Measurements from ENCODE around the gene PDE4D. TPM values are rescaled to one million over a fixed set of nuclear protein-coding genes. Genes with fewer than 3 reads are reported as not detected.
A peak's percentile ranks its signal among the peaks of the same experiment; 100 is the strongest.

The PDE4D gene
- total RNA-seq, result 7.3 TPM

DNA sequence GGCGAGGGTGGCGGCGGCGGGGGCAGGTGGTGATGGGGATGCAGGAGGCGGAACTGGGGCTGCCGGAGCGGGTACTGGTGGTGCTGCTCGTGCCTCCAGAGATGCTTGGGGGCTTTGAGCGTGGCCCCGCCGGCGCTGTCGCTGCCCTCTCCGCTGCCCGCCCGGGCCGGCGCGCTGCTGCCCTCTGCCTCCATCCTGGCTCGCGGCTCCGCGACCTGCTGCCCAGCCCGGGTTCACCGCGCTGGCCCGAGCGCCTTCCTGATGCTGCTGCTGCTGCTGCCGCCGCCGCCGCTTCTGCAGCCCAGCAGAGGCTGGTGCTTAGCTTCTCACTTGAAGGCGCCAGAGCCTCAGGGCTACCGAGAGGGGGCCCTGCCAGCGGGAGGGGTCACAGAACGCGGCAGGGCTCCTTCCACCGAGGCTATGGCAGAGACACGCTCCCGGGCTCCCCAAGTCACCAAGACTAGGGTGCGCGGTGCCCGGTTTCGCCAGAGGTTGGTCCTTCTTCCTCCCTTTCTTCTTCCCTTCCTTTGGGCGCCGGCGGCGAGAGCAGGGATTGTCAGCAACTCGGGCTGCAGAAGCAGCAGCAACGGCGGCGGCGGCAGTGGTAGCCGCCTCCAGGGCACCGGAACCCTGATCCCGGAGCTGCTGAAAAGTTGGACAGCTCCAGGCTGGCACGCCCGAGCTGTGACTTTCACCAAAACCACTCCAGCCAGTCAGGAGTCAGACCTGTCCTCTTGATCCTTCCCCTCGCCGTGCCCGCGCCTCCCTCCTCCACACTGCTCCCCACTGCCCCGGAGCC lies at the start of gene PDE4D:
TSS of gene PDE4D (minus strand) at position 298 of the 799 bp plus-strand sequence.
- peak; percentile 72 for ATAC-seq

DNA sequence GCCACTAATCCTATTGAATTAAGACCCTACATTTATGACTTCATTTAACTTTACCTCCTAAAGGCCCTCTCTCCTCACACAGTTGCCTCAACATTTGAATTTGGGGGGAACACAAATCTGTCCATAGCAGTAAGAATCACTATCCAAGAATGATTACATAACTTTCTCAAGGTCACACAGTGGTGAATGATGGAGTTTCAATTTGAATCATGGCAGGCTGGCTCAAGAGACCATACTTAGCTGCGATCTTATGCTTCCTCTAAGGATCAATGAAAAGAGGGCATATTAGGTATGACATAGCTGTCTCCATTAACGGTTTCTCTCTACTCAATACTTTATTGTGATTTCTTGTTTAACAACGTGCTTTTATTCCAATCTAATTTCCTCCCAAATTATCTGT lies 44.1 kb upstream of the PDE4D start:
- ATAC-seq, result no peak

DNA sequence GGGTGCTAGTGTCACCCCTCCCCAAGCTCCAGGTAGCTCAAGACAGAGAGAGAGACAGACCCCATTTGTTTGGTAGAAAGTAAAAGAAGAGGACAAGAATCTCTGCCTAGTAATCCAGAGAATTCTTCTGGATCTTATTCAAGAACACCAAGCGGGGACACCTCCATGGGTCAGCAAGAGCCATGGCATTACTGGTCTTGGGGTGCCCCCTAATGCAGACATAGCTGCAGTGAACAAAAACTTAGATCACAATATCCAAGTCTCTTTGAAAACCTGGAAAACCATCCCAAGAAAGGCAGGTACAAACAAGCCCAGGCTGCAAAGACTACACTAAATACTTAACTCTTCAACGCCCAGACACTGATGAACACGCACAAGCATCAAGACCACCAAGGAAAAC lies 29.9 kb upstream of the PDE4D start:
- no peak for ATAC-seq

DNA sequence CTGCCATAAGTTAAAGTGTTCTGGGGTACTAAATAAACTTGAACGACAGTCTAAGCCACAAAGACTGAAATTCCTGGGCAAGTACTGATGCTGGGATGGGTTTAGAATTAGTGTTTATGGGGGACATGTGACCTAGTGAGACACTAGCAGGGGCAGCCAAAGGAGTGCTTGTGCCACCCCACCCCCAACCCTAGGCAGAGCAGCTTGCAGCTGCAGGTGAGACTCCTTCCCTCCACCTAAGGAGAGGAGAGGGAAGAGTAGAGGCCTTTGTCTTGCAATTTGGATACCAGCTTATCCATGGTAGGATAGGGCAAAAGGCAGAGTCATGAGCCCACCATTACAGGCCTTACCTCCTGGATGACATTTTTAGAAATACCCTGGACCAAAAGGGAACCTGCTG lies 28.7 kb upstream of the PDE4D start:
- no peak for ATAC-seq

DNA sequence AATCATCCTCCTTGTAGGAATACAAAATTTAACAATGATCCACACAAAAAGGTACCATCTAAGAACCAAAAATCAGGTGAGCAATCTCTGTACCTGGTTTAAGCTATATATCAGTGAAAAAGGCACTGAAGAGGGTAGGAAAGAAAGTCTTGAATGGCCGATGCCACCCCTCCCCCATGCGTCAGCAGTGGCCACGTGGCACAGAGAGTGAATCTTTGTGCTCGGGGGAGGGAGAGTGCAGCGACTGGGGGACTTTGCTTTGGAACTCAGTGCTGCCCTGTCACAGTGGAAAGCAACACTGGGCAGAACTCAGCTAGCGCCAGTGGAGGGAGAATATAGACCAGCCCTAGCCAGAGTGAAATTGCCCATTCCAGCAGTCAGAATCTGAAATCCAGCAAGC lies 28.3 kb upstream of the PDE4D start:
- no peak for ATAC-seq

DNA sequence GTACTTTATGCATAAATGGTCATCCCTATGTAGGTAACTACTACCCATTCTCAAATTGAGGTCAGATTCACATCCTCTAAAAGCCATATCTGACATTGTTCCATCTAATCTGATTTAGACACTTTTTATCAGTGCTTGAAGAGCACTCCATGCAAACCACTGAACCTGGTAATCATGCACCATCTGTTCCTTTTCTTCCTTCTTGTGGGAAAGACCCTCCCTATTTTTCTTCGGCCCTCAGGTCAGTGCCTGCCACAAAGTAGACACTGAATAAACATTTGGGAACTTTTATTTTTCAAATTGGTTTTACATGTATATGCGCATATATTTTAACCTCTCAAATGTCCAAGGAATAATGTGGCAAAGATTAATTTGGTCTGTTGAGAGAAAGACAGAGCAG lies 26.0 kb upstream of the PDE4D start:
- ATAC-seq, result no peak

DNA sequence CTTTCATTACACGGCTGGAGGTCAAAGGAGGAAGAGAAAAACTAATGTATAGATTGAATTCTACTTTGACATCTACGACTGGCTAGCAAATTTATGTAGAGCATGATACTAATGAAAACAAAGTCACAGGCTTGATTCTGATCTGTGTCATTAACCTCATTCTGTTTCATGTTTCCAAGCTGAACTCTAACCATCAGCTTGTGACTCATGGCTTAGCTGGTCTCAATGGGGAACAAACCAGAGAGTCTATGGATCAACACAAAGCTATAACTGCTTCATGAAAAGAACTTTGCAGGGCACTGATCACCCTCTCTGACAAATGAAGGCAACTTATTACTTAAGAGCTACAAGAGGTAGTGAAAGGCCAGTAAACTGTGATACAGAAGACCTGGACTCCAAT lies 23.6 kb upstream of the PDE4D start:
- no peak for ATAC-seq

DNA sequence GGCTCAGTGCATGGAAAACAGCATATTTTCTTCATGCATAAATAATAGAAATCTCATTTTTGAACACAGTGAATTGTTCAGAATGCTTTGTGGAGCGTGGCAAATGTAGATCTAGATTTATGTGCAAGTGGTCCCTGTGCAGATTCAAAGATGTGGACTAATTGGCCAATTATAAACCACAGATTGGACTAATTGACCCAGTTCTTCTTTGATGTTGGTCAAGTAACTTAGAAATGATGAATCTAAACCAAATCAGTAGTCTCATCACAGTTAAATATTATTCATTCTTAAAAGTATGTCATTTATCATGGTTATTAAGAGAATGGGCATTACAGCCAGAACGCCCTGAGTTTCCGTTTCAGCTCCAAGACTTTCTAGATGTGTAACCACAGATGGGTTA lies 11.7 kb upstream of the PDE4D start:
- ATAC-seq, result no peak

DNA sequence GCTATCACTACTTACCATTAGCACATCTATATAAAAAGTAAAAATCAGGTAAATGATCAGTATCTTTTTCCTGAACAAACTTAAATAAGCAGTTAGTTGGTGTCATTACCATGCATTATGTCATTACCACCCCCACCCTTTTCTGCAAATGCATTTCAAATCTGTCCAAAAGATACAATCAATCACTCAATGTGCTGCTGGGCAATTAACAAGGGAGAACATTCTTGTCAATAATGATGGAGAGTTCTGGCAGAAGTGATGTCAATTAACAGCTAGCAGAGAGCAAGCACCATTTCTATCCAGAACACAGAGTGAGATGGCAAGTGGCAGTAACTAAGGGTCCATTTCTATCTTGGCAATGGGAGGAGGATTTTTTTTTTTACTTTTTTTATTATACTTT lies 3.5 kb upstream of the PDE4D start:
- ATAC-seq, result no peak

DNA sequence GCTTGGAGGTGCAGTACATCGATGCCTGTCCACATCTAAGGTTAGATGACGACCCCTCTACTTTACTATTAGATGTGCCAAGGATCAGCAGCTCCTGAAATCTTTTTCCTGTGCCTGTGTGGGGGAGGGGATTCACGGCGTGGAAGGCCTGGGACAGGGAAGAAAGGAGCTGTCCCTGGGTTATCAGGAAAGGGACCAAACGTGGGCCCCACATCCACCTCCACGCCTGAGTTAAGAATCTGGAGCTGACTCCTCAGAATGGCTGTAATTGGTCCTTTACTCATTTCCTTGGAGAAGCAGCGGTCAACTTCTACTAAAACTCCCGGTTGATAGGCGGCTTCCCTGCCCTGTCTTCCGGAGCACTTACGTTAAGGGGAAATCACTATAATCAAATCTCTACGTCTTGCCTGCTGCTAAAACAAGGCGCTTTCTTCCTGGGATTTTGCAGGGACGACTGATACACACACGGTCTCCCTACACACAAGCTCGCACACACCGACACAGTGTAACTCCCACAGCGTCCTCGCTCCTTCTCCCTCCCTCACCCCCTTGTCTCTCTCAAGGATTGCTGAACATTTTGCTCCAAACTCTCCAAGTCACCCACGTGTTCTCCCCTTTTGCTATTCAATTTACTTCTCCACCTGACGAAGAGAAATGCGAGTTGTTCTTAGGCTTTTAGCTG lies 1.4 kb downstream of the PDE4D start:
- ATAC-seq, result no peak

DNA sequence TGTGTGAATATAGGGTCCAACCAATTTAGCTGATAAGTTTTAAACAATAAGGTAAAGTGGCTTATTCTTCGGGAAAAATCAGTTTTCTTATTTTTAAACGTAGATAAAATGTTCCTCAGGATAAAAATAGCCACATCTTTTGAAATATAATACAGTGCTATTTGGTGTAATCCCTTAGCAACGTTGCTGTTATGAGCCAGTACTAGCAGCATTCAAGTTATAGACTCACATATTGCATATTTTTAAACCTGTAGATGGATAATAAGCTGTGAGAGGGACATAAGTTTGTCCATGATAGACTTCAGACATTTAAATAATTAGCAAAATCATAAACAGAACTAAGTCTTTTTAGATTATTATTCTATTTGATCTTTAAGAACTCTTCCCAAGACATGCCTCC lies 6.3 kb downstream of the PDE4D start:
- ATAC-seq, result no peak

DNA sequence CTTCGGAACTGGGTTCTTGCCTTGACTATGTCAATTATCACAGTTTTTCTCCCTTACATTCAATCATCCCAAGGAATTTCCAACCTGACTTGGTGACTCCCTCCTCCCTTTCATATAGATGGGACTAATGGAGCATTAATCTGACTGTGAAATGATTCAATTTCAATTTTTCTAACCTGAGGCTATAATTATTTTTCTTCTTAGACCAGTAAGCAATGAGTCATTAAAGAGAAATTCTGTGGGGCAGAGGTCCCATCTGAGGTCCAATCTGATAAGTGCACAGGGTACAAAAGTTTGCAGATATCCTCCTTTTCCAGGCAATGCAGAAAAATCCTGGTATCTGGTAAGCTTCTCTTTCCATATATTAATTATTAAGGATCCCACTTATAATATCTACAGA lies 18.9 kb downstream of the PDE4D start:
- ATAC-seq, result no peak

DNA sequence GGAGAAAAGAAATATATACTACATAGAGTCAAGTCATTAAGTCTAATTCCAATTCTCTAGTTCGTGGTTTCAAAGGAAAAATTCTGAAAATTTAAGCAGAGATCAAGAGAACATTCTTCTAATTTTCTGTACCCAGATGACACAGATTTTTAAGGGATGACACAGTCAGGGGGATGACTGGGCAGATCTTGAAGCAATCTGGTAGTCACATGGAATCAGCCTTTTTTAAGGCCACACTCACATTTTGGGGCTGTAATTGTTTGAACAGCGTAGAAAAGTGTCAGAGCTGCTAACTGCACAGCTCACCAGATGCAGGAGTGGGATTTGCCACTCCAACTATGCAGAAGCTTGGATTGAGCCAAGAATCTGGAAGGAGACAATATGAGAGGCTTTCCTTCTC lies 20.4 kb downstream of the PDE4D start:
- ATAC-seq, result no peak

DNA sequence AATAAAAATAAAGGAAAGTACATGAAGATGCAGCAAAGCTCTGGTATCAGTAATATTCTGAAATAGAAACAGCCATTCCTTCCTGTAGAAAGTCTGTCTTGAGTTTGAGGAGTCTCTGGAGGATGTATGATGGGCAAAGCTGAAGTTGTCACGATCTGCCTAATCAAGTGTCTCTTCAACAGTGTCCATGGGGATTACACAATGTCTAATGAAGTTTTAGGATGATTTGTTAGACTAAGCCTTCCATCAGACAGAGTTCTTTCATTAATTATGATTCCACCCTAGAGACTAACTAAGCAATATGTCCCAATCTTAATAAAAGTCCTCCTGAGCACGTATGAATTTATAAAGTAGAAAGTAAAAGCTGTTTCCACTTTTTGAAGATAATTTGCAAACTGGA lies 26.9 kb downstream of the PDE4D start:
- ATAC-seq, result no peak

DNA sequence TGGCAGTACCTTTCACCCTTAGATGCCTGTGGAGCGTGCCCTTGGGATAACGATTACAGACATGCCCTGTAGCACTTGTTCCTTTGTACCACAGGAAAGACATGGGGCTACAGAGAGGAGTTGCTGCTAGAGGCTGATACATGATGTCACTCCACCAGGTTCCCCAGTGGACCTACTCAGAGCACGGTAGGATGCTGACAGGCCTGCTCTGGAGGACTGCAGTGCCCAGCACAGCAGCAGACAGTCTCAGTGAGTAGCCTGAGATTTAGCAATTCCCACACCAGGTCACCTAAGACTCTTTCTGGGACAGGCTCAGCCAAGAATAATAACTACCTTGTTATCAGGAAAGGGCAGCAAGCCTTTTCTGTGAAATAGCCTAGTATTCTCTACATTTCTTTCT lies 28.8 kb downstream of the PDE4D start:
- ATAC-seq, result no peak

DNA sequence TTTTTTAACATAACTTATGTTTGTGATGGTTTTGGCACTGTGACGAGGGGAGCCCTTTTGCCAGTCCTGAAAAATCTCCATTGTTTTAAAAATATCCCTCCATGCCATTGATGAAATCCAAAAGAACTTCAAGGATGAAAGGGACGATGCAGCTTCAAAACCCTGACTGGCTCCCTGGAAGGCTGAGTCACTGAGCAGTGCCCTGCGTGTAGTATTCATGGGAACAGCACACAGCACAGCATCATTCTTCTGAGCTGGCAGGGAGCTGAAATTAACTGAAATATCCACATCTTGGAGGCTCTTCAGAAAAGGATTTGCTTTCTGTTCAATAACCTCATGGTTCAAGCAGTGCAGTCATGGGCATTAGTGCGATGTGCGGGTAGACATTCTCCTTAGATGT lies 29.7 kb downstream of the PDE4D start:
- ATAC-seq, result no peak

DNA sequence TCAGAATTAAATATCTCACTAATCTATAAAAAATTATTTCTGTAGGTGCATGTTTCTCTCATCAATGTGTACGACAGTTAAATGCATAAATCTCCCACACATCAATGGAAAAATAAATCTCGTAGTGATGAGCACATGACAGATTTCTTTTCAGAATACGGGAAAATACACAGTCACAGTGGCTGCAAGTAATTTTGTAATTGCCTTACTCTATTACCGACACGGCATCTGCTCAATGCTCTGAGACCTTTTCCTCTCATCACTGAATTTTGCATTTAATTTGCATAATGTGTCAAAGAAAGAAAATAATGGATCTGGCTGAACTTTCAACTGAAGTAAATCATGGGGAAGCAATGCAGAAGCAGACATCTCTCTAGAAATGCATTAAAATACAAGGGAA lies 37.2 kb downstream of the PDE4D start:
- no peak for ATAC-seq

DNA sequence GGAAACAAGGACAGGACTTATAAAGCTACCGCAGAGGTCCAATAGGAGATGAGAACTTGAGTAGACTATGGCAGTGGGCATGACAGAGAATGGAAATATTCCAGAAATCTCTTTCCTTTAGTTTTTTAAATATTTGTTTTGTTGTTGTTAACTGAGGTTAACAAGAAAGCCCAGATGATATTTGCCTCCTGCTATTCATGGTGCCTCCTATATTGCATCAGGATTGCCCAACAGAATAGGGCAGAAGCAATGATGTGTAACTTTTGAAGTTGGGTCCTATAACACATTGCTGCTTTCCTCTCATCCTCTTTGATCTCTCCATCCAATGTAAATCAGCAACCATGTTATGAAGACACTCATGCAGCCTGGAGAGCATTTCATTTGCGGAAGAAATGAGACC lies 42.8 kb downstream of the PDE4D start:
- no peak for ATAC-seq

DNA sequence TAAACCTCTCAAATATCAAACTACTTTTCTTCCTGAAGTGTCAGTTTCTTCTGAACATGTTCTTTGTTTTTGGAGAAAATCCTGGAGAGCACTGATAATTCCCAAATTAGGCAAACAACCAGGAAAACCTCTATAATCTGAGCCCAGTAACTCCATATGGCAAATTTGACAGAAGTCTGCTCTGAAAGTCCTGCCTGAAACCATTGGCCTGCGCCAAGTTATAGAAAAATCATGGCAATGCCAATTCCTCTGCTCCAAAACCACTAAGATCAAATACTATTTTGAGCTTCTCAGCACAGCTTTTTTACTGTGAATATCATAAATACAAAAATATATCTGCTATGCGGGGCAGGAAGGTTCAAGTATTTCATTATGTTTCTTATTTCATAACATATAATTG lies 45.9 kb downstream of the PDE4D start:
- no peak for ATAC-seq

DNA sequence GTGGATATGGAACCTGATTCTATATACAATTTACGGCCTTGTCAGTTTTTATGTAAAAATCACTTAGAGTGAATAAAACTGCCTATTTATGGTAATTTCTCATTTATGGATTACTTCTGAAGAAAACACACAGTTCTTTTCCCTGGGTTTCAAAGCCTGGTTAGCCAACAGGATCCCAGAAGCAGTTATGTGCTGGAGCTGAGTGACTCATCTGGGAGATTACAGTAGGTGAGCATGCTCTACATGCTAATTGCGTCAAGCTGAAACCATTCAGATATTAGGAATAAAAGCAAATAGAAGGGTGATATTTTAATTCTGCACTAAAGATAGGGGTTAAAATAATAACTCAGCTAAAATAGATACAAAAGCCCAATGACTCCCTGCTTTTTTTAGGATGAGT lies 47.8 kb downstream of the PDE4D start:
- ATAC-seq, result no peak

DNA sequence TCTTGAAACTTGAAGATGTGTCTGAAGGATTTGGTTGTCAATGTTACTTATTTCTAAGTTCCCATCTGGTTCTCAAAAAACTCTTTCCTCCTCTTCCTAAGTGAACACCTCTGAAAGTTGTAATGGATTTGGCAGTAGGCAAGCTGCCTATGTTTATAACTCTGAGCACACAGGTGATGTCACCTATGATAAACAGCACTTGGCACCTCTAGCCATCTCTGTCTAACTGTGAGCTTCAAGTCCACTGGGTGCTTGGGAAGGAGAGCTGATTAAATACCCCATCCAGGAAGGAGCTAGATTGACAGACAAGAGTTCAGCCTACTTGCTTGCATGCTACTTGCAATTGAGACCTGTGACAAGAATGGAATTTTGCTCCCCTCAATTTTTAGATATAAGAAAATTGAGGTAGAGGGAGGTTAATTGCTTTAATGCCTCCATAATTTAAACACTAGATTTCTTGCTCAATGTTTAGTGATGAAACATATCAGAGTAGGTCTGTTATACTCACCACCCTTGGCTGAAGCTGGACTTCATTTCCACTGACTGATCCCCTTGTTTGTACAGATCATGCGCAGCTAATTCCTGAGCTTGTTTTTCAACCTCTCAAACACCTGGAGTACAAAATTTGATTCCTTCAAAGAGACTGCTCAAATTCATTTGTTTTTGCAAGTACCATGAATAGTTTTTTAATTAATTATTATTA lies 49.9 kb downstream of the PDE4D start:
- ATAC-seq, result no peak

DNA sequence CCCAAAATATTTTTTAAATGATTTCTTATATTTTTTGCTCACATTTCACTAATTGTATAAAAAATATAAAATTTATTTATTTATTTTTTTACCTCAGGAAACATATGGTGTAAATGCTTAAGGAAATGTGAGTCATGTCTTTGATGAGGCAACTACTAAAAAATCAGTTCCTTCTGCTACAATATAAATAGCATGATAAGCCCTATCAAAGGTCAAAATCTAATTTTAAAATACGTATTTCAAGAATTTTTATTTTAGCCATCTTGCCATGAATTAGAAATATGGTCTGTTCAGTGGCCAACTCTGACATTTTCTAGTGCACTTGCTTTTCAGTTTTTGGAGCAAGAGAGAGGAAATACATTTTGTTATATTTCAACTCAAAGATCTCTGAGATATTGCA lies 50.5 kb downstream of the PDE4D start:
- ATAC-seq, result no peak

DNA sequence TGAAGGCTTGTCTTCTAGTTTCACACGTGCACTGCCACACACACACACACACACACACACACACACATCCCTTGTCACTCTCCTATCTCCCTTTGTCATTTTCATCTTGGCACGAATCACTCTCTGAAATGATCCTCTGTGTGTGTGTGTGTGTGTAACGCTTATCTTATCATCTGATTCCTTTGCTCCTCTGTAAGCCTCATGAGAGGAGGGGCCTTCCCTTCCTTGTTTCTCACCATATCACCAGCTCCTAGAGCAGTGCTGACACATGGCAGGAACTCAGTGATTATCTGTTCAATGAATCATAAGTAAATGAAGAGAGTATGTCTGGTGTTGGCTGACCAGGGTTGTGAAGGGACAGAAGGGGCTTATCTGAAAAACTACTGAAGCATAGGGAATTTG lies 53.3 kb downstream of the PDE4D start:
- ATAC-seq, result no peak

DNA sequence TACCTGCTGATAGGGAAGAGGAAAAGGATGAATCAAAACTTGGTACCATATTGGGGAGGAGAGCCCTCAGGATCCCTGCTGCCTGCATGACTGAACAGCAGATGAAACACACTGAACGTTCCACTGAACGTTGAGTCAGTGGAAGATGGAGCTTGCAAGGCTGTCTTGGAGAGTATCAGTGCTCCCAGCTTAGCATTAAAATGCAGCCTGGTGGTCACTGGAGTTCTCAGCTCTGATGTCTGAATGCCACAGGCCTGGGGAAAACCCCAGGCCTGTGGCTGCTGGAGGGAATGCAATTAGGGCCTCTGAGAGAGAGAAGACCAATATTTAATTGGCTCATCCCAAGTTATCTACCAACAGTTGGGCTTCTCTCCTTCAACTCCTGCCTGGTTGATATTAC lies 54.5 kb downstream of the PDE4D start:
- ATAC-seq, result no peak
